H1 (cell line): ENCODE data around the gene CERS1. TPM values are rescaled to one million over a fixed set of nuclear protein-coding genes. Genes with fewer than 3 reads are reported as not detected.

Source experiments
- CTCF ChIA-PET: fragments of 300-600 bp; sonication (Branson Sonifier 250); formaldehyde crosslinking; loops from one replicate; lab custom pipeline; 2021; ENCODE audit not compliant: partially characterized antibody; lab: Charles Lee
- POLR2A ChIA-PET: fragments of 300-600 bp; sonication (Branson Sonifier 250); formaldehyde crosslinking; loops from one replicate; lab custom pipeline; 2021; ENCODE audit warnings: inconsistent platforms; ENCODE audit not compliant: partially characterized antibody; lab: Charles Lee
- DNase-seq, 2 experiments: peaks; one replicate each; pipeline versions ENCODE4 v3.0.0 to v3.0.0-alpha.2; 2010 to 2022; ENCODE audit warnings: low spot score in 2 of 2, low read depth in 1 of 2, mixed read lengths in 1 of 2
- FAIRE-seq: peaks from 2 replicates; lab custom pipeline; 2011; peaks lifted over from hg19 to GRCh38; lab: Jason Lieb, UNC
- H2AFZ ChIP-seq: 2 replicates; pipeline ENCODE4 v1.8.1; 2012; ENCODE audit warnings: low read length, inconsistent platforms
- H2AK5ac ChIP-seq: 2 replicates; pipeline ENCODE4 v1.6.1; 2013; ENCODE audit warnings: low read depth, low read length
- H2BK120ac ChIP-seq: replicated peaks from 2 replicates; pipeline ENCODE3; 2013; ENCODE audit warnings: low read depth, low read length, inconsistent platforms
- H2BK12ac ChIP-seq: 2 replicates; pipeline ENCODE4 v1.6.1; 2013; ENCODE audit warnings: low read depth, low read length
- H2BK15ac ChIP-seq: 2 replicates; pipeline ENCODE4 v1.6.1; 2013; ENCODE audit warnings: low read length
- H2BK20ac ChIP-seq: 2 replicates; pipeline ENCODE4 v1.6.1; 2013; ENCODE audit warnings: low read length
- H2BK5ac ChIP-seq: 2 replicates; pipeline ENCODE4 v1.6.1; 2013; ENCODE audit warnings: low read depth, low read length
- H3K14ac ChIP-seq: 2 replicates; pipeline ENCODE4 v1.6.1; 2013; ENCODE audit warnings: inconsistent platforms; ENCODE audit not compliant: insufficient read length
- H3K18ac ChIP-seq: 2 replicates; pipeline ENCODE4 v1.6.1; 2013; ENCODE audit warnings: low read length; ENCODE audit errors: extremely low read depth
- H3K23ac ChIP-seq: 2 replicates; pipeline ENCODE4 v1.6.1; 2013; ENCODE audit warnings: inconsistent platforms; ENCODE audit not compliant: insufficient read length
- H3K23me2 ChIP-seq: 2 replicates; pipeline ENCODE4 v1.6.1; 2013; ENCODE audit warnings: low read depth, low read length
- H3K27ac ChIP-seq: 2 replicates; pipeline ENCODE4 v1.6.1; 2011; ENCODE audit warnings: low read depth, low read length, inconsistent platforms
- H3K27me3 ChIP-seq, 4 experiments: replicated peaks in 1 of 4; 1 replicate in 1 of 4; 2 replicates in 3 of 4; pipeline versions ENCODE4 v1.6.1 to v1.8.1; 2011 to 2013; ENCODE audit warnings: low read length in 3 of 4, mild to moderate bottlenecking in 3 of 4, inconsistent platforms in 2 of 4, mixed read lengths in 2 of 4, moderate library complexity in 1 of 4; ENCODE audit not compliant: control insufficient read depth in 3 of 4, insufficient read depth in 3 of 4; ENCODE audit errors: extremely low read depth in 1 of 4
- H3K36me3 ChIP-seq, 4 experiments: 2 replicates each; pipeline versions ENCODE4 v1.6.1 to v1.8.1; 2011 to 2013; ENCODE audit warnings: mild to moderate bottlenecking in 4 of 4, low read length in 3 of 4, moderate library complexity in 2 of 4, control low read depth in 1 of 4, inconsistent platforms in 1 of 4; ENCODE audit not compliant: insufficient read depth in 4 of 4, control insufficient read depth in 2 of 4
- H3K4ac ChIP-seq: replicated peaks from 2 replicates; pipeline ENCODE3; 2013; ENCODE audit warnings: low read length, low read depth, mixed read lengths, inconsistent platforms; ENCODE audit not compliant: insufficient read length
- H3K4me1 ChIP-seq, 4 experiments: replicated peaks in 1 of 4; 1 replicate in 1 of 4; 2 replicates in 3 of 4; pipeline versions ENCODE4 v1.6.1 to v1.8.1; 2011 to 2013; ENCODE audit warnings: low read length in 3 of 4, inconsistent platforms in 2 of 4, mixed read lengths in 1 of 4; ENCODE audit not compliant: insufficient read depth in 4 of 4, control insufficient read depth in 3 of 4
- H3K4me2 ChIP-seq, 2 experiments: 2 replicates each; pipeline versions ENCODE4 v1.6.1 to v1.8.1; 2011 to 2013; ENCODE audit warnings: low read depth in 2 of 2, low read length in 2 of 2, control low read depth in 1 of 2, inconsistent platforms in 1 of 2, mild to moderate bottlenecking in 1 of 2; ENCODE audit not compliant: insufficient read depth in 1 of 2
- H3K4me3 ChIP-seq, 4 experiments: fragments of 200-600, 300-600 bp in 1 of 4; sonication (generic), shearing (Covaris generic), sonication (Bioruptor Twin) in 1 of 4; 2 replicates each; pipeline versions ENCODE4 v1.5.1 to v1.8.1; 2011 to 2016; ENCODE audit warnings: low read length in 4 of 4, low read depth in 3 of 4, control low read depth in 2 of 4, inconsistent platforms in 2 of 4, mild to moderate bottlenecking in 2 of 4, mixed read lengths in 1 of 4, moderate library complexity in 1 of 4; ENCODE audit not compliant: insufficient read depth in 2 of 4; ENCODE audit errors: extremely low read depth in 1 of 4
- H3K56ac ChIP-seq: replicated peaks from 2 replicates; pipeline ENCODE3; 2013; ENCODE audit warnings: low read depth, mild to moderate bottlenecking, mixed read lengths, low read length, inconsistent platforms; ENCODE audit not compliant: insufficient read length
- H3K79me1 ChIP-seq: 2 replicates; pipeline ENCODE4 v1.6.1; 2013; ENCODE audit warnings: low read depth, low read length, control low read depth
- H3K79me2 ChIP-seq, 2 experiments: 2 replicates each; pipeline versions ENCODE4 v1.6.1 to v1.8.1; 2012 to 2013; ENCODE audit warnings: low read length in 2 of 2, mild to moderate bottlenecking in 2 of 2, inconsistent platforms in 1 of 2; ENCODE audit not compliant: insufficient read depth in 2 of 2, control insufficient read depth in 1 of 2
- H3K9ac ChIP-seq, 4 experiments: replicated peaks in 1 of 4; 1 replicate in 1 of 4; 2 replicates in 3 of 4; pipeline versions ENCODE4 v1.6.1 to v1.8.1; 2011 to 2013; ENCODE audit warnings: low read depth in 3 of 4, low read length in 3 of 4, control low read depth in 2 of 4, mild to moderate bottlenecking in 2 of 4, moderate library complexity in 2 of 4, inconsistent platforms in 1 of 4; ENCODE audit errors: extremely low read depth in 1 of 4
- H3K9me3 ChIP-seq, 2 experiments: 2 replicates each; pipeline versions ENCODE4 v1.6.1 to v1.8.1; 2012 to 2013; ENCODE audit warnings: mild to moderate bottlenecking in 2 of 2, moderate library complexity in 2 of 2, control low read depth in 1 of 2, inconsistent platforms in 1 of 2, low read depth in 1 of 2, low read length in 1 of 2, mixed read lengths in 1 of 2; ENCODE audit not compliant: insufficient read depth in 2 of 2
- H4K20me1 ChIP-seq, 2 experiments: replicated peaks in 1 of 2; 2 replicates each; pipeline versions ENCODE3 to v1.8.1; 2011 to 2013; ENCODE audit warnings: inconsistent platforms in 2 of 2, low read length in 2 of 2, mild to moderate bottlenecking in 1 of 2; ENCODE audit not compliant: insufficient read depth in 2 of 2, control insufficient read depth in 1 of 2
- H4K5ac ChIP-seq: 2 replicates; pipeline ENCODE4 v1.6.1; 2013; ENCODE audit warnings: low read length, low read depth, mixed read lengths, inconsistent platforms; ENCODE audit not compliant: insufficient read length
- H4K8ac ChIP-seq: 2 replicates; pipeline ENCODE4 v1.8.0; 2013; ENCODE audit warnings: mild to moderate bottlenecking, moderate library complexity, low read length, inconsistent platforms; ENCODE audit not compliant: insufficient read depth; ENCODE audit errors: extremely low read depth
- H4K91ac ChIP-seq: replicated peaks from 2 replicates; pipeline ENCODE3; 2013; ENCODE audit warnings: low read length, mixed read lengths, inconsistent platforms; ENCODE audit not compliant: insufficient read length
- ASH2L ChIP-seq: fragments of 200-600, 300-600 bp; sonication (generic); IDR thresholded peaks from one replicate; pipeline ENCODE4 v1.7.1; 2017; ENCODE audit warnings: low read length
- BCL11A ChIP-seq, 2 experiments: IDR thresholded peaks; one replicate each; pipeline ENCODE4 v1.6.1; 2011; ENCODE audit warnings: low read depth in 2 of 2, low read length in 2 of 2, mild to moderate bottlenecking in 2 of 2
- BRCA1 ChIP-seq: IDR thresholded peaks from 2 replicates; pipeline ENCODE4 v1.6.1; 2012; ENCODE audit warnings: low read depth, low read length, improper control_type of control experiment
- CBX5 ChIP-seq: fragments of 300-800, 300-1000 bp; sonication (generic); IDR thresholded peaks from 2 replicates; pipeline ENCODE4 v1.7.1; 2016; ENCODE audit warnings: antibody characterized with exemption, low read length, low read depth
- CHD1 ChIP-seq: IDR thresholded peaks from 2 replicates; pipeline ENCODE4 v1.6.1; 2012; ENCODE audit warnings: low read depth, low read length, improper control_type of control experiment
- GTF2F1 ChIP-seq: IDR thresholded peaks from 2 replicates; pipeline ENCODE4 v1.6.1; 2012; ENCODE audit warnings: low read depth, low read length, improper control_type of control experiment, borderline replicate concordance
- HDAC6 ChIP-seq: IDR thresholded peaks from one replicate; pipeline ENCODE4 v1.7.1; 2012; ENCODE audit warnings: low read depth, mild to moderate bottlenecking, inconsistent platforms, low read length, moderate library complexity
- SIN3A ChIP-seq, 2 experiments: IDR thresholded peaks in 1 of 2; conservative IDR thresholded peaks in 1 of 2; 2 replicates each; pipeline ENCODE4 v1.6.1; 2011 to 2012; ENCODE audit warnings: low read length in 2 of 2, improper control_type of control experiment in 1 of 2, low read depth in 1 of 2, mild to moderate bottlenecking in 1 of 2
- SUZ12 ChIP-seq: fragments of 200-600 bp; sonication (generic); IDR thresholded peaks from 2 replicates; pipeline ENCODE4 v1.6.1; 2012; ENCODE audit warnings: mild to moderate bottlenecking, inconsistent platforms, low read length, moderate library complexity, mixed read lengths
- TAF1 ChIP-seq: IDR thresholded peaks from 2 replicates; pipeline ENCODE4 v1.6.1; 2011; ENCODE audit warnings: mild to moderate bottlenecking, low read depth, low read length
- WGBS, 2 experiments: shearing (Covaris generic) in 1 of 2; methylation state at CpG; one replicate each; pipeline versions ENCODE4 v1.1.6 to v1.1.7; 2013 to 2015; ENCODE audit warnings: low lambda C conversion rate in 2 of 2, mixed read lengths in 2 of 2, inconsistent platforms in 1 of 2, low coverage in 1 of 2, missing lambda C conversion rate in 1 of 2; ENCODE audit not compliant: insufficient replicate concordance in 2 of 2, insufficient coverage in 1 of 2, insufficient read length in 1 of 2; ENCODE audit errors: extremely low coverage in 1 of 2, missing lambda C conversion rate in 1 of 2; 5-methylcytosine and 5-hydroxymethylcytosine counted together
- polyA plus RNA-seq, 7 experiments: library from polyadenylated mRNA; depleted of rRNA in 3 of 7; stranded (reverse) in 5 of 7; unstranded in 2 of 7; fragments of >200 nt in 5 of 7; fragments of 200-250 nt in 2 of 7; gene quantifications; 1 replicate in 5 of 7; 2 replicates in 1 of 7; 4 replicates in 1 of 7; pipeline versions ENCODE4 v1.2.1 to v1.2.3, GENCODE V29; 2011 to 2013; ENCODE audit warnings: missing spikeins in 2 of 7, mixed read lengths in 2 of 7
- total RNA-seq: library from RNA; stranded (reverse); fragmentation: NEBNext Ultra II Directional; extraction: Animal tissue kit (Norgen Biotek cat#: 25700); gene quantifications from 2 replicates; pipeline ENCODE4 v1.2.1, GENCODE V29; 2021
- TF ChIP-seq, protein P1 (sequence below): IDR thresholded peaks from 2 replicates; pipeline ENCODE4 v1.6.1; 2011; ENCODE audit warnings: low read length, improper control_type of control experiment

Gene CERS1
- total and polyA plus RNA-seq, 2 of the 8 experiments (the other 6 are each of a cell fraction or from before 2014, with no cell fraction given): 18.6 to 51.0 TPM

DNA sequence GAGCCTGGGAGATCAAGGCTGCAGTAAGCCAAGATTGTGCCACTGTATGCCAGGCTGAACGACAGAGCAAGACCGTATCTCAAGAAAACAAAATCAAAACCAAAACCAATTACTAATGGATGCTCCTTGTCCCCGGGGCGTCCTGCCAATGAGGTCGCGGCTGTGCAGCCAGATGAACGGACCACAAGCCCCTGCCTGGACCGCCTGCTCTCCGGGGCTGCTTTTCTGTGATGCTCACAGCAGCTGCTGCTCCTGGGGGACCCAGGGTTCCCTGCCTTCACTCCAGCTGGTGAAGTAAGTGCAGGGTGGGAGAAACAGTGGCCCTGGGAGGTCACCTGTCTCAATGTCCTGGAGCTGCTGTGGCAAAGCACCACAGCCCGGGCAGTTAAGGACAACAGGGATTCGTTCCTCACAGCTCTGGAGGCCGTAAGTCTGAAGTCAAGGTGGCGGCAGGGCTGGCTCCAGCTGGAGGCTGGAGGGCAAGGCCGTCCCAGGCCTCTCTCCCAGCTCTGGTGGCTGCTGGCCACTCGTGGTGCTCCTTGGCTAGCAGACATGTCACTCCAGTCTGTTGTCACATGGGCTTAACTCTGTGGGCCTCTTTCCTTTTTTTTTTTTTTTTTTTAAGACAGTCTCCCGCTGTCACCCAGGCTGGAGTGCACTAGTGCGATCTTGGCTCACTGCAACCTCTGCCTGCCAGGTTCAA lies 13.1 kb upstream of the CERS1 start:
- no peak overlapping the region for H2BK120ac ChIP-seq
- peaks cover 0 to 26% (median 6%) of the 10 kb centered on the region in 4 experiments; a peak in 4 of 8 replicates for H3K36me3 ChIP-seq
- no peak overlapping the region for H4K91ac ChIP-seq
- no peak overlapping the region for H2BK20ac ChIP-seq
- H3K27ac ChIP-seq: no peak overlapping the region
- H2BK12ac ChIP-seq: no peak overlapping the region
- POLR2A ChIA-PET: interaction anchor here (0.7 to 3.2 kb wide), 5 partner anchors 10 to 75 kb away, joined by 3 to 13 read pairs (median 4); partner anchors contain the start of genes COPE and DDX49
- no peak overlapping the region for H3K23ac ChIP-seq
- no peaks in the 10 kb centered on the region; a peak in 1 of 4 replicates for H3K79me2 ChIP-seq
- H3K9ac ChIP-seq: no peak overlapping the region
- no peak overlapping the region for H2AK5ac ChIP-seq
- peaks cover 8% of the 10 kb centered on the region for H3K79me1 ChIP-seq
- H4K5ac ChIP-seq: no peak overlapping the region
- H3K4me3 ChIP-seq: no peak overlapping the region
- FAIRE-seq: no peak
- H3K56ac ChIP-seq: no peak overlapping the region
- no peak for DNase-seq
- no peak overlapping the region for H4K8ac ChIP-seq
- WGBS, 2 experiments: 93% methylated on average over 16 of the region's 17 CpGs; no CpG with 5 or more reads in 1 of the 2 experiments
- no peaks in the 10 kb centered on the region for H3K23me2 ChIP-seq
- no peak overlapping the region for H3K4me2 ChIP-seq
- H2BK15ac ChIP-seq: no peak overlapping the region
- H2AFZ ChIP-seq: no peak overlapping the region
- H3K4me1 ChIP-seq: no peaks in the 10 kb centered on the region
- H3K14ac ChIP-seq: no peak overlapping the region
- H3K18ac ChIP-seq: no peak overlapping the region
- no peaks in the 10 kb centered on the region for H3K27me3 ChIP-seq
- no peak overlapping the region for H2BK5ac ChIP-seq
- CTCF ChIA-PET: interaction anchor here (1.0 to 7.8 kb wide), 5 partner anchors 10 to 91 kb away, joined by 3 to 34 read pairs (median 5); no protein-coding TSS in a partner anchor
- no peaks in the 10 kb centered on the region for H3K9me3 ChIP-seq
- H3K4ac ChIP-seq: no peak overlapping the region
- peaks cover 6 to 23% of the 10 kb centered on the region in 2 experiments for H4K20me1 ChIP-seq
- no peak for TF ChIP-seq CHD1
- TF ChIP-seq SIN3A (conservative IDR thresholded peaks at IDR 0.05 in 1 of 2, IDR thresholded peaks at IDR 0.05 in 1 of 2; ENCODE audit: low read depth in 1 of 2, low read length in 2 of 2): no peak
- no peak for TF ChIP-seq HDAC6
- TF ChIP-seq SUZ12: no peak
- TF ChIP-seq GTF2F1: no peak
- TF ChIP-seq CBX5: no peak
- no peak for TF ChIP-seq BCL11A (IDR thresholded peaks at IDR 0.05; ENCODE audit: low read depth in 2 of 2, low read length in 2 of 2)
- TF ChIP-seq BRCA1: no peak
- TF ChIP-seq, protein P1, sequence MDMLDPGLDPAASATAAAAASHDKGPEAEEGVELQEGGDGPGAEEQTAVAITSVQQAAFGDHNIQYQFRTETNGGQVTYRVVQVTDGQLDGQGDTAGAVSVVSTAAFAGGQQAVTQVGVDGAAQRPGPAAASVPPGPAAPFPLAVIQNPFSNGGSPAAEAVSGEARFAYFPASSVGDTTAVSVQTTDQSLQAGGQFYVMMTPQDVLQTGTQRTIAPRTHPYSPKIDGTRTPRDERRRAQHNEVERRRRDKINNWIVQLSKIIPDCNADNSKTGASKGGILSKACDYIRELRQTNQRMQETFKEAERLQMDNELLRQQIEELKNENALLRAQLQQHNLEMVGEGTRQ: no peak
- TF ChIP-seq ASH2L: no peak
- no peak for TF ChIP-seq TAF1
